Gastroesophageal sphincter (tissue), 4 donors: Measurements from ENCODE around the gene BRMS1L. TPM values are rescaled to one million over a fixed set of nuclear protein-coding genes. Genes with fewer than 3 reads are reported as not detected.
"Not testable (repeated sequence)": the region's sequence is repeated elsewhere in the genome, so short reads cannot be mapped to it uniquely, and the experiment has no call there.

Experiments
- ATAC-seq: fragments of 150-250 bp; one replicate; pipeline ENCODE4 v1.9.1; 2016; ENCODE audit warnings: mild to moderate bottlenecking, moderate library complexity
- H3K27ac ChIP-seq, 4 donors: fragments of 200-600 bp; sonication (generic) in 3 of 4; 1 replicate in 3 of 4; 2 replicates in 1 of 4; pipeline ENCODE4 v1.5.1; 2016 to 2019
- H3K27me3 ChIP-seq: fragments of 200-600 bp; sonication (generic); one replicate; pipeline ENCODE4 v1.5.1; 2019
- H3K36me3 ChIP-seq, 2 donors: fragments of 200-600 bp; sonication (generic); one replicate each; pipeline ENCODE4 v1.5.1; 2019; ENCODE audit warnings: control low read depth in 1 of 2
- H3K4me1 ChIP-seq, 3 donors: fragments of 200-600 bp; sonication (generic); 1 replicate in 2 of 3; 2 replicates in 1 of 3; pipeline ENCODE4 v1.5.1; 2016 to 2019; ENCODE audit warnings: control low read depth in 2 of 3
- H3K4me3 ChIP-seq, 2 donors: fragments of 200-600 bp; sonication (generic); one replicate each; pipeline ENCODE4 v1.5.1; 2019; ENCODE audit warnings: mild to moderate bottlenecking in 1 of 2, moderate library complexity in 1 of 2
- H3K9me3 ChIP-seq, 3 donors: fragments of 200-600 bp; sonication (generic); one replicate each; pipeline ENCODE4 v1.5.1; 2017 to 2019; ENCODE audit warnings: control low read depth in 2 of 3
- EP300 ChIP-seq: sonication (generic); formaldehyde crosslinking; IDR thresholded peaks from one replicate; pipeline ENCODE4 v1.6.1; 2017; ENCODE audit warnings: antibody characterized with exemption, mild to moderate bottlenecking
- POLR2A ChIP-seq, 2 donors: fragments of 450-650 bp; IDR thresholded peaks; one replicate each; pipeline ENCODE4 v1.6.1; 2017; ENCODE audit warnings: antibody characterized with exemption in 2 of 2, mild to moderate bottlenecking in 2 of 2, moderate library complexity in 1 of 2
- POLR2AphosphoS5 ChIP-seq: sonication (generic); formaldehyde crosslinking; IDR thresholded peaks from one replicate; pipeline ENCODE4 v1.6.1; 2017; ENCODE audit warnings: antibody characterized with exemption
- WGBS, 2 donors: methylation state at CpG; one replicate each; pipeline ENCODE4 v1.1.5; 2018; ENCODE audit warnings: low coverage in 1 of 2; 5-methylcytosine and 5-hydroxymethylcytosine counted together
- total RNA-seq, 4 donors: library from RNA; depleted of rRNA; stranded (reverse); fragments of >200 nt; gene quantifications; one replicate each; pipeline ENCODE4 v1.1.0, GENCODE V29; 2016
- TF ChIP-seq, protein P1 (sequence below), 4 experiments: fragments of 200-600 bp in 2 of 4; fragments of 450-650 bp in 2 of 4; sonication (generic) in 1 of 4; IDR thresholded peaks; one replicate each; pipeline ENCODE4 v1.5.1; 2017 to 2019; ENCODE audit warnings: antibody characterized with exemption in 4 of 4, mild to moderate bottlenecking in 2 of 4, moderate library complexity in 2 of 4

The BRMS1L gene
- total RNA-seq, result 1 to 10 TPM; 5.4 to 8.9 (median 7.0) TPM

- WGBS, 2 donors, result 0% methylated on average over 1 of the region's 70 CpGs
- H3K4me3 ChIP-seq, result peak within 1 kb of the TSS; percentile 52 to 71
Measured at GRCh38 chr14:35826218-35826951, at the start of gene BRMS1L. TSS of gene BRMS1L (plus strand) at chr14:35826338. CDS start at chr14:35826517, 179 bp downstream.

GRCh38 chr14:35776823-35777222 is 49.3 kb upstream of the BRMS1L start:
- no peak for TF ChIP-seq POLR2A (IDR thresholded peaks at IDR 0.05)
- no peak for TF ChIP-seq POLR2AphosphoS5
- TF ChIP-seq, protein P1, sequence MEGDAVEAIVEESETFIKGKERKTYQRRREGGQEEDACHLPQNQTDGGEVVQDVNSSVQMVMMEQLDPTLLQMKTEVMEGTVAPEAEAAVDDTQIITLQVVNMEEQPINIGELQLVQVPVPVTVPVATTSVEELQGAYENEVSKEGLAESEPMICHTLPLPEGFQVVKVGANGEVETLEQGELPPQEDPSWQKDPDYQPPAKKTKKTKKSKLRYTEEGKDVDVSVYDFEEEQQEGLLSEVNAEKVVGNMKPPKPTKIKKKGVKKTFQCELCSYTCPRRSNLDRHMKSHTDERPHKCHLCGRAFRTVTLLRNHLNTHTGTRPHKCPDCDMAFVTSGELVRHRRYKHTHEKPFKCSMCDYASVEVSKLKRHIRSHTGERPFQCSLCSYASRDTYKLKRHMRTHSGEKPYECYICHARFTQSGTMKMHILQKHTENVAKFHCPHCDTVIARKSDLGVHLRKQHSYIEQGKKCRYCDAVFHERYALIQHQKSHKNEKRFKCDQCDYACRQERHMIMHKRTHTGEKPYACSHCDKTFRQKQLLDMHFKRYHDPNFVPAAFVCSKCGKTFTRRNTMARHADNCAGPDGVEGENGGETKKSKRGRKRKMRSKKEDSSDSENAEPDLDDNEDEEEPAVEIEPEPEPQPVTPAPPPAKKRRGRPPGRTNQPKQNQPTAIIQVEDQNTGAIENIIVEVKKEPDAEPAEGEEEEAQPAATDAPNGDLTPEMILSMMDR (IDR thresholded peaks at IDR 0.05), result no peak
- peaks cover 0 to 5% of the 10 kb centered on the region in 2 donors for H3K36me3 ChIP-seq
- peaks cover 0 to 10% (median 0%) of the 10 kb centered on the region in 3 donors for H3K4me1 ChIP-seq
- peaks cover 0 to 22% (median 0%) of the 10 kb centered on the region in 3 donors for H3K9me3 ChIP-seq
- WGBS, 2 donors, result 85 to 87% methylated on average over 4 of the region's 4 CpGs
- ATAC-seq, result no peak
- no peak overlapping the region for H3K4me3 ChIP-seq
- no peaks in the 10 kb centered on the region for H3K27me3 ChIP-seq
- H3K27ac ChIP-seq, result no peak overlapping the region

More at GRCh38 chr14:35826218-35826951, at the start of gene BRMS1L:
- ATAC-seq, result peak; percentile 98
- Histone ChIP-seq H3K27ac (peak within 1 kb of the TSS; percentile 82 to 99 (median 96)), H3K36me3 (peaks cover 0 to 2% of the 10 kb centered on the region in 2 donors), H3K9me3 (no peaks in the 10 kb centered on the region), H3K4me1 (peaks cover 0 to 20% (median 0%) of the 10 kb centered on the region in 3 donors), H3K27me3 (no peaks in the 10 kb centered on the region)
- peak; percentile 95 for TF ChIP-seq POLR2AphosphoS5
- TF ChIP-seq, protein P1 (IDR thresholded peaks at IDR 0.05), result peak in 3 of 4 experiments; percentile 35 to 52 (median 37)
- TF ChIP-seq EP300, result no peak
- TF ChIP-seq POLR2A (IDR thresholded peaks at IDR 0.05), result peak; percentile 88 to 91

GRCh38 chr14:35777550-35777949 is 48.6 kb upstream of the BRMS1L start:
- peaks cover 0 to 10% (median 0%) of the 10 kb centered on the region in 3 donors for H3K4me1 ChIP-seq
- 97% methylated on average over 4 of the region's 5 CpGs; no CpG with 5 or more reads in 1 of the 2 donors for WGBS, 2 donors
- ATAC-seq, result not testable (repeated sequence)

DNA sequence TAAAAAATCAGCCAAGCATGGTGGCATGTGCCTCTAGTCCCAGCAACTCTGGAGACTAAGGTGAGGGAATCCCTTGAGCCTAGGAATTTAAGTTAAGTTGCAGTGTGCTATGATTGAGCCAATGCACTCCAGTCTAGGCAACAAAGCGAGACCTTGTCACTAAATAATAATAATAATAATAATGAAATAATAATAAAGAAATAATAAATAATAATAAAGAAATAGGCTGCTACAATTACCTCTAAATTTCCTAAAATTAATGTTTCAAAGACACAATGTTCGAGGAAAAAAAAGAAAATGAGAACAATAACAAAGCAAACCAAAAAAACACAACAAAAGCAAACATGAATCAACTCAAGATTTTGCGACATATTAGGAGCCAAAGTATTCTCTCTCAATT is 46.8 kb upstream of the BRMS1L start:
- no peak for ATAC-seq
- no peak for TF ChIP-seq POLR2AphosphoS5
- no peak for TF ChIP-seq EP300
- TF ChIP-seq, protein P1 (IDR thresholded peaks at IDR 0.05), result no peak
- Histone ChIP-seq H3K27ac (no peak overlapping the region), H3K27me3 (no peaks in the 10 kb centered on the region), H3K4me3 (no peak overlapping the region), H3K4me1 (no peaks in the 10 kb centered on the region), H3K36me3 (no peaks in the 10 kb centered on the region), H3K9me3 (peaks cover 0 to 25% (median 0%) of the 10 kb centered on the region in 3 donors)
- 93 to 94% methylated on average over 3 of the region's 3 CpGs for WGBS, 2 donors

More at GRCh38 chr14:35777550-35777949, 48.6 kb upstream of the BRMS1L start:
- peaks cover 0 to 25% (median 0%) of the 10 kb centered on the region in 3 donors for H3K9me3 ChIP-seq
- not testable (repeated sequence) for H3K27ac ChIP-seq, H3K36me3 ChIP-seq, H3K27me3 ChIP-seq, H3K4me3 ChIP-seq

DNA sequence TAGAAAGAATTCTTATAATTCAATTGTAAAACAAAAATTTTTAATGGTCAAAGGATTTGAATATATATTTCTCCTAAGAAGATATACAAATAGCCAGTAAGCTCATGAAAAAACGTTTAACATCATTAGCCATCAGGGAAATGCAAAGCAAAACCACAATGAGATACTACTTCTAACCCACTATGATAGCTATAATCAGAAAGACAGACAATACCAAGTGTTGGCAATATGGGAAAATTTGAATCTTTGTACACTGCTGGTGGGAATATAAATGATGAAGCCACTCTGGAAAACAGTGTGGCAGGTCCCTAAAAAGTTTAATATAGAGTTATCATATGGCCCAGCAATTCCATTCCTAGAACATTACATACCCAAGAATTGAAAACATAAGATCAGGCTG is 42.4 kb upstream of the BRMS1L start:
- peaks cover 0 to 25% (median 0%) of the 10 kb centered on the region in 3 donors for H3K9me3 ChIP-seq
- no peak overlapping the region for H3K27ac ChIP-seq
- no peak for ATAC-seq
- no peak overlapping the region for H3K4me3 ChIP-seq
- H3K36me3 ChIP-seq, result no peaks in the 10 kb centered on the region
- no peak for TF ChIP-seq POLR2AphosphoS5
- TF ChIP-seq, protein P1 (IDR thresholded peaks at IDR 0.05), result no peak
- no peak for TF ChIP-seq POLR2A (IDR thresholded peaks at IDR 0.05)
- TF ChIP-seq EP300, result no peak
- H3K27me3 ChIP-seq, result no peaks in the 10 kb centered on the region
- 50 to 52% methylated on average over 1 of the region's 1 CpG for WGBS, 2 donors
- H3K4me1 ChIP-seq, result no peaks in the 10 kb centered on the region
